H1 (cell line): ENCODE measurements around the gene SUGT1. TPM values are rescaled to one million over a fixed set of nuclear protein-coding genes. Genes with fewer than 3 reads are reported as not detected.

Experiments used
- CTBP2 ChIP-seq: IDR thresholded peaks from 2 replicates; pipeline ENCODE4 v1.7.0; 2011; ENCODE audit warnings: borderline replicate concordance, mild to moderate bottlenecking, moderate library complexity, mixed read lengths, low read length; ENCODE audit not compliant: insufficient read depth, insufficient read length
- CTCF ChIP-seq, 3 experiments: IDR thresholded peaks; 1 replicate in 2 of 3; 2 replicates in 1 of 3; pipeline versions ENCODE4 v1.5.1 to v1.6.1; 2011; ENCODE audit warnings: low read length in 3 of 3, mild to moderate bottlenecking in 3 of 3, inconsistent platforms in 2 of 3, low read depth in 1 of 3, moderate library complexity in 1 of 3; ENCODE audit not compliant: insufficient read depth in 1 of 3; ENCODE audit errors: control extremely low read depth in 1 of 3
- GABPA ChIP-seq: IDR thresholded peaks from 2 replicates; pipeline ENCODE4 v1.6.1; 2011; ENCODE audit warnings: mild to moderate bottlenecking, low read length, moderate library complexity, borderline replicate concordance; ENCODE audit not compliant: insufficient read depth
- POLR2A ChIP-seq, 2 experiments: IDR thresholded peaks; 1 replicate in 1 of 2; 2 replicates in 1 of 2; pipeline ENCODE4 v1.6.1; 2011; ENCODE audit warnings: low read depth in 2 of 2, low read length in 2 of 2, mild to moderate bottlenecking in 2 of 2; ENCODE audit errors: control extremely low read depth in 1 of 2
- RAD21 ChIP-seq, 2 experiments: IDR thresholded peaks in 1 of 2; conservative IDR thresholded peaks in 1 of 2; 2 replicates each; pipeline ENCODE4 v1.6.1; 2011; ENCODE audit warnings: low read depth in 2 of 2, low read length in 2 of 2, improper control_type of control experiment in 1 of 2, inconsistent platforms in 1 of 2, mild to moderate bottlenecking in 1 of 2, moderate library complexity in 1 of 2
- polyA plus RNA-seq, 7 experiments: library from polyadenylated mRNA; depleted of rRNA in 3 of 7; stranded (reverse) in 5 of 7; unstranded in 2 of 7; fragments of >200 nt in 5 of 7; fragments of 200-250 nt in 2 of 7; gene quantifications; 1 replicate in 5 of 7; 2 replicates in 1 of 7; 4 replicates in 1 of 7; pipeline versions ENCODE4 v1.2.1 to v1.2.3, GENCODE V29; 2011 to 2013; ENCODE audit warnings: missing spikeins in 2 of 7, mixed read lengths in 2 of 7
- total RNA-seq: library from RNA; stranded (reverse); fragmentation: NEBNext Ultra II Directional; extraction: Animal tissue kit (Norgen Biotek cat#: 25700); gene quantifications from 2 replicates; pipeline ENCODE4 v1.2.1, GENCODE V29; 2021

SUGT1 gene
- total and polyA plus RNA-seq, 2 of the 8 experiments (the other 6 are each of a cell fraction or from before 2014, with no cell fraction given), result 21.0 to 99.4 TPM

GRCh38 chr13:52695856-52696255 is 43.2 kb downstream of the SUGT1 start (continued):
- TF ChIP-seq CTCF (IDR thresholded peaks at IDR 0.05; ENCODE audit: control extremely low read depth in 1 of 3, insufficient read depth in 1 of 3, low read depth in 1 of 3, low read length in 3 of 3) (no peak), POLR2A (IDR thresholded peaks at IDR 0.05; ENCODE audit: control extremely low read depth in 1 of 2, low read depth in 2 of 2, low read length in 2 of 2) (no peak), RAD21 (IDR thresholded peaks at IDR 0.05 in 1 of 2, conservative IDR thresholded peaks at IDR 0.05 in 1 of 2; ENCODE audit: low read depth in 2 of 2, low read length in 2 of 2) (no peak), CTBP2 (no peak), GABPA (no peak)
